Endothelial cell of umbilical vein (primary cell): Measurements from ENCODE around the gene HTR7. TPM values are rescaled to one million over a fixed set of nuclear protein-coding genes. Genes with fewer than 3 reads are reported as not detected.

Experiments used
- BruUV-seq: library from RNA; stranded (reverse); fragments of 400-500 nt; replicated peaks from 2 replicates; lab custom pipeline; 2021; lab: Mats Ljungman, UMichigan
- CTCF ChIA-PET: fragments of 300-600, 350-600 bp; sonication (Branson Sonifier 250); formaldehyde crosslinking; loops from one replicate; lab custom pipeline; 2021; ENCODE audit warnings: antibody characterized with exemption, inconsistent platforms; lab: Charles Lee
- POLR2A ChIA-PET: fragments of 300-600, 350-600 bp; sonication (Branson Sonifier 250); formaldehyde crosslinking; loops from one replicate; lab custom pipeline; 2021; ENCODE audit warnings: antibody characterized with exemption, inconsistent platforms; lab: Charles Lee
- DNase-seq: peaks from one replicate; pipeline ENCODE4 v3.0.0-alpha.2; 2011; ENCODE audit warnings: low read depth, low spot score
- FAIRE-seq: peaks from 2 replicates; lab custom pipeline; 2011; peaks lifted over from hg19 to GRCh38; lab: Jason Lieb, UNC
- H2AFZ ChIP-seq: 2 replicates; pipeline ENCODE4 v1.6.0; 2012; ENCODE audit warnings: low read depth, low read length, control low read depth, inconsistent platforms
- H3K27ac ChIP-seq: 2 replicates; pipeline ENCODE4 v1.5.1; 2011; ENCODE audit warnings: low read depth, mild to moderate bottlenecking, control low read depth, low read length, moderate library complexity; ENCODE audit not compliant: insufficient read depth
- H3K27me3 ChIP-seq, 2 experiments: 2 replicates each; pipeline versions ENCODE4 v1.6.0 to v1.6.1; 2011; ENCODE audit warnings: low read length in 2 of 2, mixed read lengths in 1 of 2; ENCODE audit not compliant: control insufficient read depth in 2 of 2, insufficient read depth in 2 of 2
- H3K36me3 ChIP-seq, 2 experiments: 2 replicates in 1 of 2; 3 replicates in 1 of 2; pipeline ENCODE4 v1.5.1; 2011; ENCODE audit warnings: low read length in 2 of 2, mild to moderate bottlenecking in 1 of 2, moderate library complexity in 1 of 2; ENCODE audit not compliant: control insufficient read depth in 2 of 2, insufficient read depth in 2 of 2; ENCODE audit errors: extremely low read depth in 1 of 2
- H3K4me1 ChIP-seq: 3 replicates; pipeline ENCODE4 v1.5.1; 2011; ENCODE audit warnings: mild to moderate bottlenecking, low read length; ENCODE audit not compliant: control insufficient read depth, insufficient read depth; ENCODE audit errors: extremely low read depth
- H3K4me2 ChIP-seq: 2 replicates; pipeline ENCODE4 v1.6.1; 2011; ENCODE audit warnings: low read length, control low read depth, mixed read lengths; ENCODE audit not compliant: insufficient read depth
- H3K4me3 ChIP-seq, 3 experiments: fragments of 200-600 bp in 1 of 3; sonication (generic), shearing (Covaris generic) in 1 of 3; replicated peaks in 1 of 3; 2 replicates each; pipeline ENCODE4 v1.5.1; 2011 to 2016; ENCODE audit warnings: control low read depth in 3 of 3, low read length in 3 of 3, mild to moderate bottlenecking in 2 of 3, inconsistent platforms in 1 of 3, low read depth in 1 of 3, moderate library complexity in 1 of 3; ENCODE audit not compliant: insufficient read depth in 1 of 3
- H3K79me2 ChIP-seq: 2 replicates; pipeline ENCODE4 v1.6.0; 2012; ENCODE audit warnings: low read length, inconsistent platforms; ENCODE audit not compliant: control insufficient read depth, insufficient read depth
- H3K9ac ChIP-seq: replicated peaks from 2 replicates; pipeline ENCODE3; 2011; ENCODE audit warnings: low read length, control low read depth; ENCODE audit not compliant: insufficient read depth; ENCODE audit errors: extremely low read depth
- H3K9me1 ChIP-seq: replicated peaks from 3 replicates; pipeline ENCODE4 v1.6.0; 2011; ENCODE audit warnings: mild to moderate bottlenecking, low read length; ENCODE audit not compliant: control insufficient read depth, insufficient read depth; ENCODE audit errors: extremely low read depth
- H3K9me3 ChIP-seq: replicated peaks from 2 replicates; pipeline ENCODE4 v1.5.1; 2012; ENCODE audit warnings: low read length, inconsistent platforms; ENCODE audit not compliant: control insufficient read depth, insufficient read depth
- H4K20me1 ChIP-seq: replicated peaks from 2 replicates; pipeline ENCODE3; 2011; ENCODE audit warnings: mild to moderate bottlenecking, low read length; ENCODE audit not compliant: control insufficient read depth, insufficient read depth; ENCODE audit errors: extremely low read depth
- FOS ChIP-seq: IDR thresholded peaks from 2 replicates; pipeline ENCODE4 v1.6.1; 2011; ENCODE audit warnings: mild to moderate bottlenecking, low read length, moderate library complexity, borderline replicate concordance; ENCODE audit not compliant: insufficient read depth
- POLR2A ChIP-seq: IDR thresholded peaks from 2 replicates; pipeline ENCODE4 v1.6.1; 2012; ENCODE audit warnings: low read depth, mild to moderate bottlenecking, control low read depth, low read length
- POLR2AphosphoS5 ChIP-seq: IDR thresholded peaks from 2 replicates; pipeline ENCODE4 v1.6.1; 2012; ENCODE audit warnings: low read depth, mild to moderate bottlenecking, control low read depth, low read length, moderate library complexity; ENCODE audit not compliant: insufficient read depth
- dilution Hi-C: fragments of 300-500 bp; cut with MboI; formaldehyde crosslinking; loops from one replicate; pipeline ENCODE4 v1.15.0; 2019; ENCODE audit warnings: low sequenced_read_pairs; ENCODE audit not compliant: extremely low pct_ligation_motif_present
- intact Hi-C: fragments of 100-400 bp; cut with micrococcal nuclease; formaldehyde crosslinking; loops from one replicate; pipeline ENCODE4 v1.10.0; 2022
- polyA plus RNA-seq, 4 experiments: library from polyadenylated mRNA; depleted of rRNA in 3 of 4; stranded (reverse) in 3 of 4; unstranded in 1 of 4; fragments of >200 nt; gene quantifications; 2 replicates each; pipeline versions ENCODE4 v1.2.1 to v1.2.3, GENCODE V29; 2011 to 2012; ENCODE audit warnings: missing spikeins in 1 of 4
- total RNA-seq: library from RNA; stranded (reverse); gene quantifications from 2 replicates; pipeline ENCODE4 v1.2.3, GENCODE V29; 2021
- TF ChIP-seq, protein P1 (sequence below), 2 donors: IDR thresholded peaks; 1 replicate in 1 of 2; 2 replicates in 1 of 2; pipeline ENCODE4 v1.5.1; 2011; ENCODE audit warnings: low read length in 2 of 2, mild to moderate bottlenecking in 2 of 2, moderate library complexity in 2 of 2, control low read depth in 1 of 2, inconsistent platforms in 1 of 2, low read depth in 1 of 2; ENCODE audit not compliant: insufficient read depth in 1 of 2; ENCODE audit errors: extremely low read depth in 1 of 2

Gene HTR7
- total and polyA plus RNA-seq, 2 donors (not counting 3 experiments of a cell fraction or from before 2014, with no cell fraction given): 0.01 to 0.22 TPM

- no peaks in the 10 kb centered on the region for H4K20me1 ChIP-seq
- no peak overlapping the region for H3K9ac ChIP-seq
- H3K79me2 ChIP-seq: no peaks in the 10 kb centered on the region
- no peak overlapping the region for H2AFZ ChIP-seq
- H3K27me3 ChIP-seq: peaks cover 32 to 52% of the 10 kb centered on the region in 2 experiments
- TF ChIP-seq, protein P1, sequence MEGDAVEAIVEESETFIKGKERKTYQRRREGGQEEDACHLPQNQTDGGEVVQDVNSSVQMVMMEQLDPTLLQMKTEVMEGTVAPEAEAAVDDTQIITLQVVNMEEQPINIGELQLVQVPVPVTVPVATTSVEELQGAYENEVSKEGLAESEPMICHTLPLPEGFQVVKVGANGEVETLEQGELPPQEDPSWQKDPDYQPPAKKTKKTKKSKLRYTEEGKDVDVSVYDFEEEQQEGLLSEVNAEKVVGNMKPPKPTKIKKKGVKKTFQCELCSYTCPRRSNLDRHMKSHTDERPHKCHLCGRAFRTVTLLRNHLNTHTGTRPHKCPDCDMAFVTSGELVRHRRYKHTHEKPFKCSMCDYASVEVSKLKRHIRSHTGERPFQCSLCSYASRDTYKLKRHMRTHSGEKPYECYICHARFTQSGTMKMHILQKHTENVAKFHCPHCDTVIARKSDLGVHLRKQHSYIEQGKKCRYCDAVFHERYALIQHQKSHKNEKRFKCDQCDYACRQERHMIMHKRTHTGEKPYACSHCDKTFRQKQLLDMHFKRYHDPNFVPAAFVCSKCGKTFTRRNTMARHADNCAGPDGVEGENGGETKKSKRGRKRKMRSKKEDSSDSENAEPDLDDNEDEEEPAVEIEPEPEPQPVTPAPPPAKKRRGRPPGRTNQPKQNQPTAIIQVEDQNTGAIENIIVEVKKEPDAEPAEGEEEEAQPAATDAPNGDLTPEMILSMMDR (IDR thresholded peaks at IDR 0.05; ENCODE audit: extremely low read depth in 1 of 2, insufficient read depth in 1 of 2, low read depth in 1 of 2, low read length in 2 of 2): peak; percentile 9 to 44
- TF ChIP-seq FOS: no peak
- no peak for TF ChIP-seq POLR2AphosphoS5
- no peaks in the 10 kb centered on the region for H3K9me3 ChIP-seq
- no peak overlapping the region for H3K4me3 ChIP-seq
- BruUV-seq: no TSS peak
- no peak for FAIRE-seq
- H3K36me3 ChIP-seq: no peaks in the 10 kb centered on the region
- intact Hi-C loops: loop anchor here (10.0 kb wide), 1 partner anchor 911 kb away; no protein-coding TSS in a partner anchor
- dilution Hi-C loops: no loop called here
- CTCF ChIA-PET: interaction anchor here (0.7 to 8.0 kb wide), 8 partner anchors 10 to 1071 kb away, joined by 3 to 169 read pairs (median 4); no protein-coding TSS in a partner anchor
- no peaks in the 10 kb centered on the region for H3K4me1 ChIP-seq
- H3K9me1 ChIP-seq: no peaks in the 10 kb centered on the region
- H3K4me2 ChIP-seq: no peak overlapping the region
- peak; percentile 43 for DNase-seq
- no peak overlapping the region for H3K27ac ChIP-seq
- POLR2A ChIA-PET: no interaction called here
These were observed 7.6 kb upstream of the HTR7 start for GRCh38 chr10:90865401-90865800.

- no peaks in the 10 kb centered on the region for H3K79me2 ChIP-seq
- dilution Hi-C loops: no loop called here
- no TSS peak for BruUV-seq
- ChIA-PET POLR2A (no interaction called here), CTCF (interaction anchor here (0.6 to 8.0 kb wide), 27 partner anchors 9 to 1070 kb away, joined by 3 to 169 read pairs (median 5); partner anchors contain the start of gene RPP30)
- H2AFZ ChIP-seq: no peak overlapping the region
- no peaks in the 10 kb centered on the region for H3K9me1 ChIP-seq
- H3K9ac ChIP-seq: no peak overlapping the region
- peaks cover 19% of the 10 kb centered on the region for H3K4me1 ChIP-seq
- DNase-seq (peak; percentile 49), FAIRE-seq (peak; percentile 71)
- H3K4me3 ChIP-seq: no peak overlapping the region
- H3K4me2 ChIP-seq: no peak overlapping the region
- no peak for TF ChIP-seq POLR2A
- TF ChIP-seq, protein P1 (IDR thresholded peaks at IDR 0.05; ENCODE audit: extremely low read depth in 1 of 2, insufficient read depth in 1 of 2, low read depth in 1 of 2, low read length in 2 of 2): peak; percentile 57 to 62
- peaks cover 24 to 43% of the 10 kb centered on the region in 2 experiments for H3K27me3 ChIP-seq
- H3K27ac ChIP-seq: no peak overlapping the region
- intact Hi-C loops: loop anchor here (1.0 to 10.0 kb wide), 6 partner anchors 84 to 1070 kb away; no protein-coding TSS in a partner anchor
- H4K20me1 ChIP-seq: no peaks in the 10 kb centered on the region
- H3K36me3 ChIP-seq: no peaks in the 10 kb centered on the region
- no peaks in the 10 kb centered on the region for H3K9me3 ChIP-seq
These were observed 5.2 kb upstream of the HTR7 start for GRCh38 chr10:90862908-90863514.
